Aorta (tissue), 5 donors: ENCODE data around the gene GRK4. TPM values are rescaled to one million over a fixed set of nuclear protein-coding genes. Genes with fewer than 3 reads are reported as not detected.

ENCODE experiments used
- ATAC-seq: fragments of 200-7000 bp; cut with Tn5 transposase; one replicate; pipeline ENCODE4 v1.9.1; 2022; ENCODE audit warnings: moderate library complexity; ENCODE audit not compliant: low FRiP score
- DNase-seq, 2 donors: peaks; one replicate each; pipeline ENCODE4 v3.0.0-alpha.2; 2020
- H3K27ac ChIP-seq, 2 donors: one replicate each; pipeline ENCODE4 v1.5.1; 2013; ENCODE audit warnings: low read length in 2 of 2, mild to moderate bottlenecking in 2 of 2, moderate library complexity in 2 of 2, control low read depth in 1 of 2, inconsistent platforms in 1 of 2, low read depth in 1 of 2
- H3K27me3 ChIP-seq, 2 donors: one replicate each; pipeline ENCODE4 v1.6.1; 2013; ENCODE audit warnings: control low read depth in 1 of 2, low read length in 1 of 2, mild to moderate bottlenecking in 1 of 2, moderate library complexity in 1 of 2; ENCODE audit not compliant: insufficient read depth in 2 of 2, control insufficient read depth in 1 of 2
- H3K36me3 ChIP-seq, 2 donors: one replicate each; pipeline ENCODE4 v1.6.1; 2013; ENCODE audit warnings: control low read depth in 1 of 2, low read length in 1 of 2, mild to moderate bottlenecking in 1 of 2; ENCODE audit not compliant: insufficient read depth in 2 of 2, control insufficient read depth in 1 of 2
- H3K4me1 ChIP-seq, 2 donors: one replicate each; pipeline ENCODE4 v1.6.1; 2013; ENCODE audit warnings: low read length in 2 of 2, control low read depth in 1 of 2, mild to moderate bottlenecking in 1 of 2, moderate library complexity in 1 of 2; ENCODE audit not compliant: insufficient read depth in 2 of 2, control insufficient read depth in 1 of 2
- H3K4me3 ChIP-seq, 2 donors: one replicate each; pipeline ENCODE4 v1.5.1; 2013; ENCODE audit warnings: low read length in 2 of 2, control low read depth in 1 of 2, mild to moderate bottlenecking in 1 of 2
- H3K9me3 ChIP-seq: one replicate; pipeline ENCODE4 v1.6.1; 2013; ENCODE audit warnings: mild to moderate bottlenecking, low read length; ENCODE audit not compliant: control insufficient read depth
- WGBS, 2 donors: extraction: QIAGEN DNeasy Blood & Tissue Kit; methylation state at CpG; one replicate each; pipeline ENCODE4 v1.1.7; 2013; 5-methylcytosine and 5-hydroxymethylcytosine counted together
- intact Hi-C, 2 donors: fragments of 100-400 bp; cut with DNase I; formaldehyde crosslinking; loops; one replicate each; pipeline versions ENCODE4 v1.14.2 to v1.15.0; 2022
- polyA plus RNA-seq, 2 donors: library from polyadenylated mRNA; stranded (reverse); fragments of 200-250 nt; gene quantifications; one replicate each; pipeline ENCODE4 v1.2.3, GENCODE V29; 2013
- total RNA-seq, 2 donors: library from RNA; stranded (reverse); fragmentation: NEBNext Ultra II Directional; extraction: Animal tissue kit (Norgen Biotek cat#: 25700); gene quantifications; one replicate each; pipeline ENCODE4 v1.2.1, GENCODE V29; 2021
- donor health status: healthy with polysubstance abuse.
- donor health status: Bipolar disorder and iron deficiency.
- donor health status: DM: no; HTN: no; CAD: no.
- donor health status: DM: no; HTN: no; CAD: no.
- donor health status: DM: yes; HTN: yes; CAD: no.

Gene GRK4
- total and polyA plus RNA-seq, 4 donors: 3.6 to 10.8 (median 7.2) TPM

GRCh38 chr4:3010998-3011397 lies 47.6 kb downstream of the GRK4 start:
- intact Hi-C loops: no loop called here
- DNase-seq: no peak
- no peak overlapping the region for H3K27ac ChIP-seq
- no peak overlapping the region for H3K4me3 ChIP-seq
- H3K9me3 ChIP-seq: no peaks in the 10 kb centered on the region
- H3K36me3 ChIP-seq: no peaks in the 10 kb centered on the region
- H3K4me1 ChIP-seq: peaks cover 0 to 2% of the 10 kb centered on the region in 2 donors
- 66 to 68% methylated on average over 5 of the region's 5 CpGs for WGBS, 2 donors
- peak; percentile 52 for ATAC-seq
- H3K27me3 ChIP-seq: no peaks in the 10 kb centered on the region

GRCh38 chr4:3011456-3012220 lies 48.3 kb downstream of the GRK4 start:
- ATAC-seq (no peak), DNase-seq (no peak)
- no peak overlapping the region for H3K27ac ChIP-seq
- WGBS, 2 donors: 92% methylated on average over 17 of the region's 17 CpGs
- H3K27me3 ChIP-seq: no peaks in the 10 kb centered on the region
- no peak overlapping the region for H3K4me3 ChIP-seq
- intact Hi-C loops: no loop called here
- H3K4me1 ChIP-seq: peaks cover 0 to 2% of the 10 kb centered on the region in 2 donors
- H3K9me3 ChIP-seq: no peaks in the 10 kb centered on the region
- H3K36me3 ChIP-seq: no peaks in the 10 kb centered on the region

GRCh38 chr4:3013323-3013722 lies 50.0 kb downstream of the GRK4 start:
- H3K36me3 ChIP-seq: no peaks in the 10 kb centered on the region
- WGBS, 2 donors: 94 to 97% methylated on average over 7 of the region's 7 CpGs
- DNase-seq: no peak
- H3K4me3 ChIP-seq: no peak overlapping the region
- H3K27ac ChIP-seq: no peak overlapping the region
- no peaks in the 10 kb centered on the region for H3K27me3 ChIP-seq
- ATAC-seq: no peak
- no peaks in the 10 kb centered on the region for H3K9me3 ChIP-seq
- peaks cover 0 to 2% of the 10 kb centered on the region in 2 donors for H3K4me1 ChIP-seq
- intact Hi-C loops: no loop called here

- no peak overlapping the region for H3K4me3 ChIP-seq
- no peak for DNase-seq
- no peaks in the 10 kb centered on the region for H3K27me3 ChIP-seq
- no peak overlapping the region for H3K27ac ChIP-seq
- ATAC-seq: no peak
- no peaks in the 10 kb centered on the region for H3K9me3 ChIP-seq
- 82 to 85% methylated on average over 8 of the region's 8 CpGs for WGBS, 2 donors
- intact Hi-C loops: no loop called here
- no peaks in the 10 kb centered on the region for H3K36me3 ChIP-seq
- H3K4me1 ChIP-seq: peaks cover 0 to 2% of the 10 kb centered on the region in 2 donors
Measured at GRCh38 chr4:3013839-3014350, 50.5 kb downstream of the GRK4 start.

- H3K4me3 ChIP-seq: no peak overlapping the region
- intact Hi-C loops: no loop called here
- no peaks in the 10 kb centered on the region for H3K27me3 ChIP-seq
- no peak for ATAC-seq
- H3K9me3 ChIP-seq: no peaks in the 10 kb centered on the region
- H3K4me1 ChIP-seq: no peaks in the 10 kb centered on the region
- 84% methylated on average over 4 of the region's 4 CpGs for WGBS, 2 donors
- H3K36me3 ChIP-seq: no peaks in the 10 kb centered on the region
- H3K27ac ChIP-seq: no peak overlapping the region
- DNase-seq: no peak
Measured at GRCh38 chr4:3016961-3017360, 53.6 kb downstream of the GRK4 start.

- Histone ChIP-seq H3K9me3 (no peaks in the 10 kb centered on the region), H3K36me3 (no peaks in the 10 kb centered on the region), H3K4me3 (no peak overlapping the region), H3K4me1 (no peaks in the 10 kb centered on the region), H3K27me3 (no peaks in the 10 kb centered on the region), H3K27ac (no peak overlapping the region)
- DNase-seq (no peak), ATAC-seq (no peak)
- intact Hi-C loops: no loop called here
- 92 to 94% methylated on average over 4 of the region's 4 CpGs for WGBS, 2 donors
Measured at GRCh38 chr4:3017504-3017903, 54.1 kb downstream of the GRK4 start.

- no peaks in the 10 kb centered on the region for H3K27me3 ChIP-seq
- no peak overlapping the region for H3K27ac ChIP-seq
- peaks cover 3% of the 10 kb centered on the region for H3K9me3 ChIP-seq
- ATAC-seq: no peak
- H3K4me1 ChIP-seq: no peaks in the 10 kb centered on the region
- intact Hi-C loops: no loop called here
- H3K36me3 ChIP-seq: no peaks in the 10 kb centered on the region
- no peak for DNase-seq
- 92 to 93% methylated on average over 13 of the region's 13 CpGs for WGBS, 2 donors
- no peak overlapping the region for H3K4me3 ChIP-seq
Measured at GRCh38 chr4:3019145-3019846, 55.9 kb downstream of the GRK4 start.

- Histone ChIP-seq H3K9me3 (peaks cover 3% of the 10 kb centered on the region), H3K4me1 (no peaks in the 10 kb centered on the region), H3K4me3 (no peak overlapping the region), H3K27ac (no peak overlapping the region), H3K27me3 (no peaks in the 10 kb centered on the region), H3K36me3 (no peaks in the 10 kb centered on the region)
- ATAC-seq: no peak
- intact Hi-C loops: no loop called here
- WGBS, 2 donors: 85 to 88% methylated on average over 6 of the region's 6 CpGs
- no peak for DNase-seq
Measured at GRCh38 chr4:3021127-3021526, 57.8 kb downstream of the GRK4 start.

GRCh38 chr4:3021627-3022026 lies 58.3 kb downstream of the GRK4 start:
- intact Hi-C loops: no loop called here
- DNase-seq (no peak), ATAC-seq (no peak)
- no peak overlapping the region for H3K4me3 ChIP-seq
- WGBS, 2 donors: 94% methylated on average over 8 of the region's 8 CpGs
- H3K9me3 ChIP-seq: peaks cover 3% of the 10 kb centered on the region
- H3K27ac ChIP-seq: no peak overlapping the region
- H3K4me1 ChIP-seq: no peaks in the 10 kb centered on the region
- H3K36me3 ChIP-seq: no peaks in the 10 kb centered on the region
- H3K27me3 ChIP-seq: no peaks in the 10 kb centered on the region
